Activated gamma-delta T cell treated with anti-CD3 and anti-CD28 coated beads, Interleukin-2, amount 50 U/mL, for 16 hours (primary cell): ENCODE data around the gene AP1M2.
A peak's percentile ranks its signal among the peaks of the same experiment; 100 is the strongest.
"Not testable (repeated sequence)": the region's sequence is repeated elsewhere in the genome, so short reads cannot be mapped to it uniquely, and the experiment has no call there.

Experiments used
- DNase-seq: peaks from one replicate; pipeline ENCODE4 v3.0.0-alpha.2; 2020; ENCODE audit warnings: low read depth

Gene AP1M2

DNA sequence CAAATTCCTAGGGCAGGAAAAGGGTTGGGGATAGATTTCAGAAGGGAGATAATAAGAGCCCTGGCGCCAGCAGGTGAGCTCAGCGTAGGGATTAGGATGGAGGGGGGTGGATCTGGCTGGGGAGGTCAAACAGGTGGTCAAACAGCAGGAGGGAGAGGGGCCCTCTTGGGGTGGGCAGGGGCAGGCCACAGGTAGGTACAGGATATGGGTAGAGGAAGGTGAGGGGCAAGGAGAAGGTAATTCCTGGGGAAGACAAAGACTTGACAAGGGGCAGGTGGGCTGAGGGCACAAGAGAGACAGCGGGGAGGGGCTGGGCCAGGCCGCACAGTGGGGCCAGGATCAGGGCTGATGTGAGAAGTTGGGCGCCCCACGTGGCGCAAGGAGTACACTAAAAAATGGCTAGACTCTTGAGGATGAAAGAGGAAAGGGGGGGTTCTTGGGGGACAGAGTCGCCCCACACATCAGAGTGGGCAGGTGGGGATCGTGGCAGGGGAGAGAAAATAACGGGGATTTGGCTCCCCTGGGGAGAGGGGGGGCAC lies 22.0 kb downstream of the AP1M2 start:
- peak; percentile 35 for DNase-seq

DNA sequence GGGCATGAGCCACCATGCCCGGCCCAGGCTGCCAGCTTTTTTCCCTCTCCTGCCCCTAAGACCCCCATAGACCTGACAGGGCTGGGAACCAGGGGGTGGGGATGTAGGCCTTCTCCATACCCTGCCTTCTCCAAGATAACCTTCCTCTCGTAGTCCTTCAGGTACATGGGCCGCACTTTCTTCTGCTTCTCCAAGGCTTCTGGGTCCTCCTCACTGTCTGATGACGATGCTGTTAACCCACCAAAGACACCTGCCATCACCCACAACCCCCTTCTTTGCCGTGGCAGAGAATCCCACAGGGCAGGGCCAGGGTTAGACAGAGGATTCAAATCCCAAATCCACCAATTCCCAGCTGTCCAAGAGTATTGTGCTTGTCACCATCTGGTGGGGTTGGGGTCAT lies 24.5 kb downstream of the AP1M2 start:
- no peak for DNase-seq

DNA sequence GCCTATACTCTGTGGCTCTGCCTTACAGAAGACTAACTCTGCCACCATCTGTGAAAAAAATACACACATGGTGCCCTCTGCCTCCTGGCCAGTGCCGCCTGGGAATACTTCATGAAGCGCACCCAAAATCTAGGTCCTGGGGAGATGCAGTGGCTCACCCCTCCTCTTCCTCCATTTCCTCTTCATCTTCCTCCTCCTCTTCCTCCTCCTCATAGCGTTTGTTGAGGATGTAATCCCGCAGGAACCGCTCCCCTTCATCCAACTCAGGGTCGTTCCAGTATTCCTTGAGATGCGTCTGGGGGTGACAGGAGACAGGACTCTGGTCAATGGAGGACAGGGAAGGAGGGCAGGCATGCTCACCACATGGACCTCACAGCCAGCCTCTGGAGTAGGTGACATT lies 27.0 kb downstream of the AP1M2 start:
- DNase-seq: no peak

DNA sequence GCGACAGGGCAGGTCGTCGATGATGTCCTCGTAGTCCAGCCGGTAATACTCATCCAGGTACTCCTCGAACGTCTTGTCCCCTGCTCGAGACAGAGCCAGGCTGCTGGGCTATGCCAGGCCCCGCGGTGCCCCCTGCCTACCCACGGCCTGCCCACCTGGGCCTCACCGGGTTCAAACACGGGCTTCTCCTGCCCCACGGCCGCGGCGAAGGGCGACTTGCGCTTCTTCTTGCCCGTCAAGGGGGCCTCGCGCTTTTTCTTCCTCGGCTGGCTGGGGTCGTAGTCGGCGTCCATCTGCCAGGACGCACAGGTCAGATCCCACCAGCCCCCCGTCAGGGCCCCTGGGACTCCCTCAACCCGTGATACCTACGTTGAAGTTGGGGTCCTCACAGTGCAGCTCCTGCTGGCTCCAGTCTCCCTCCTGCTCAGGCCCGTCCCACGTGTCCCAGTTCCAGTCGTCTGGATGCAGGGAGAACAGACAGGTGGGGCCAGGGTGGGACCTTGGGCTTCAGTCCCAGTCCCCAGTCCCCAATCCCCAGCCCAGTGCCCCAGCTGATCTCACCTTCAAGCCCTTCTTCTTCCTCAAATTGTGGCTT lies 29.4 kb downstream of the AP1M2 start:
- no peak for DNase-seq

DNA sequence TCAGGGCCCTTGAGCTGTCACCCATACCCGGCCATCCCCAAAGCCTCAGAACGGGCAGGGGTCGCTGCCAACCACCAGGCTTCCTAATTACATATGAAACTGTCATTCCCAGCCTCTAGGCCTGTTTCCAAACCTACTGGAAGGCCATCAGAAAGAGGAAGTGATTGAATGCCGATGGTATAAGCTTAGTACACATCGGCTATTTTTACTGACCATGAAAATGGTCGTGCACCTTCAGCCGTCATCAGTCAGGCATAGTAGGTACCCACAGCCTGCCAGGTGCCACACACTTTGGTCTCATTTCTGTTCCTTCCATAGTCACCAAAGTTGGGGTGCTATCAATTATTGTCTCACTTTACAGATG lies 31.5 kb downstream of the AP1M2 start:
- DNase-seq: no peak

DNA sequence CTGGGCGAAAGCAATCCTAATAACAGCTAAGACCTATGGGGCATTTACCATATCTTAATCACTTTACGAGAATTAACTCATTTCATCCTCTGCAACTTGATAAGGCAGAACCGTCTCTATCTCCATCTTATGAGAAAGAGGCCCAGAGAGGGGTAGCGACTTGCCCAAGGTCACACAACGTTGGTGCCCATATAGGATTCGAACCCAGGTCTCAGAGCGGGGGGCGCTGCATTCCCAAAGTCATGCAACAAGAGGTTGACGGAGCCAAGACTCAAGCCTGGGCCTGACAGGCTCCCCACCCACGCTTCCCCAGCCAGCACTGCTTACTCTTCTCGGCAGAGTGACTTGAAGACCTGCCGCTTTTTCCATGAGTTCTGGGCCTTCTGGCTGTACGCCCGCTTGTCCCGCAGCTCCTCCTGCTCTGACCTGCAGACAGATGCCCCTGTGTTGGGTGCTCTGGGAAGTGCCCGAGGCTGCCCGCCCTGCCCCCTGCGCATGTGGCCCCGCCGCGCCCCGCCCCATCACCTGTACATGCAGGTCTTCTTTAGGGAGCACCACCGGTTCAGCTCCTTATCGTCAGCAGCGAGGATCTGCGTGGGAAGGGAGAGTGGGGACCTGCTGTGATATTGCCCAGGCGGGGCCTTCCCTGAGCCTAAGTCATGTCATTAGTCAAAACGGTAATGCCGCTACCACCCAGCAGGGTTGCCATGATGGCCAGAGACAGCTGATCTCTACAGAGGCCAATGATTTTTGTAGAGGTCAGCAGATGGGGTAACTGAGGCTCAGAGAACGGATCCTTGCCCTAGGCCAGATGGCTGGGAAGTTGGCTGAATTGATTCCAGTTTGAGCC lies 32.1 kb downstream of the AP1M2 start:
- no peak for DNase-seq

DNA sequence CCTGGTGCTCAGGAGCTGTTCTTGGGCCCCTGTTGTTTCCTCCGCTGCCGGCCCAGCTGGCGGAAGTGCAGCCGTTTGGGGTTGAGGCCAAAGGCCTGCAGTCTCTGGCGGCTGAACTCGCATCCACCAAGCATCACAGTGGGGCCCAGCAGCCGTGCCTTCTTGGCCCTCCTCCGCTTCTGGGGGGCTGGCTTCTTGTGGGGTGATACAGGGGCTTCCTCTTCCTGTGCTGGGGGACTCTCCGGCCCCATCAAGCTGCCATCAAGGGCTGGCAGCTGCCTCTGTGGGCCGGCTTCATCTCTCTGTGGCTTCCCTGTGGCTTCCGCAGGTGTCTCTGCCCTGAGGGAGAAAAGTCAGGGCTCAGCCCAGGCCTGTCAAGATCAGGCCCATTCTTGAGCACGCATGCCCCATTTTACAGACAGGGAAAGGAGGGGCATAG lies 33.1 kb downstream of the AP1M2 start:
- DNase-seq: peak; percentile 50

DNA sequence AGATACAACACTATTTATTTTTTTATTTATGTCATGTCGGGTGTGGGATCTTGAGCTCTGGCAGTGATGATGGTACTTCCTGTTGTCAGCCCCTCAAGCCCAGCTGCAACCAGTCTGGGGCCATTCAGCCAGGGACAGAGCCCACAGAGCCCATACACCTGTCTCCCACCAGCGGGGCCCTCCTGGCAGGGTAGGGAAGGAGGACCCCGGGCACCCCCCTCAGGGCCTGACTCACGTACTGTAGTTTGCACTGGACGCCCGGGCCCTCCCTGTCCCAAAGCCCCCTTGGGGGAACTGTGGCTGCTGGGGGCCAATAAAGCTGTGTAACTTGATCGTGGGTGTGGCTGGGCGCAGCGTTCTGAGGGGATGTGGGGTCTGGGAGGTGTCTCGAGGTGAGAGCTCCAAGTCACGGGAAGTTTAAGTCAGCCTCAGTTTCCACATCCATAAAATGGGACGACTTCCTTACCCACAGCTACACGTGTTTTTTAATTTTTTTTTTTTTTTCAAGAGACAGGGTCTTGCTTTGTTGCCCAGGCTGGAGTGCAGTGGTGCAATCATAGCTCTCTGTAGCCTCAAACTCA lies 33.9 kb downstream of the AP1M2 start:
- DNase-seq: no peak

DNA sequence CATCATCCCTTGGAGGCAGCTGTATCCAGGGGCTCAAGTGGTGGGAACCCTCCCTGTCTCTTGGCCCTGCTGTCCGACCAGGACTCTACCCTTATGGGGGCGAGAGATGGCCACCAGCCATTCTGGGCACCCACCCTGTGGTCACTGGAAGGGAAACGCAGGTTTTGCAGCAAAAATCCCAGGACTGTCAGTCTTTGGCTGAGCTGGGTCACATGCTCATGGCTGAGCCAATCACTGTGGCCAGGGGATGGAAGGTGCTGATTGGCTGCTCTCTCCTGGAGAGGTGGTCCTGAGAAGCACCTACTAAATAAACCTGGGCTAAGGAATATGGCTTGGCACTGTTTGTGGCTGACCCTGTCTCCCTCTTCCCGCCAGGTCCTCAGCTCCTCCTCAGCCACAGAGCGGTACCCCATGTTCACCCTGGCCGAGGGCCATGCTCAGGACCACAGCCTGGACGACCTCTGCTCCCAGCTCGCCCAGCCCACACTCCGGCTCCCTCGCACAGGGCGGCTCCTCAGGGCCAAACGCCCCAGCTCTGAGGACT lies 34.5 kb downstream of the AP1M2 start:
- no peak for DNase-seq

DNA sequence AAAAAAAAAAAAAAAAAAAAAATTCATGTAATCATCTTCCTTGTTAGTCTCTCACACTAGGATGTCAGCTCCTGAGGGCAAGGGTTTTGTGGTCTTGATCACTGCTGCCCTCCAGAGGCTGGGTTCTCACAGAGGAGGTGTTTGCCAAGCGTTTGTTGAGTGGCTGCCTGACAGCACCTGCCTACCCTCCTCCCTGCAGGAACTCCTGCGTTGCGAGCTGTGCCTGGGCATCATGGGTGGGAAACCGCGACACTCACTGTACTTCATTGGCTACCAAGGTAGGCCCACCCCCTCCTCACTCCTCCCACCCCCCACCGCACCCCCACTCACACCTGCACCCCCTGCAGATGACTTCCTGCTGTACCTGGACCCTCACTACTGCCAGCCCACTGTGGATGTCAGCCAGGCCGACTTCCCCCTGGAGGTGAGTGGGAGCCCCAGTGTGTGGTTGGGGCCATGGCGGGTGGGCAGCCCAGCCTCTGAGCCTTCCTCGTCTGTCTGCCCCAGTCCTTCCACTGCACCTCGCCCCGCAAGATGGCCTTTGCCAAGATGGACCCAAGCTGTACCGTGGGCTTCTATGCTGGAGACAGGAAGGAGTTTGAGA lies 35.3 kb downstream of the AP1M2 start:
- no peak for DNase-seq

DNA sequence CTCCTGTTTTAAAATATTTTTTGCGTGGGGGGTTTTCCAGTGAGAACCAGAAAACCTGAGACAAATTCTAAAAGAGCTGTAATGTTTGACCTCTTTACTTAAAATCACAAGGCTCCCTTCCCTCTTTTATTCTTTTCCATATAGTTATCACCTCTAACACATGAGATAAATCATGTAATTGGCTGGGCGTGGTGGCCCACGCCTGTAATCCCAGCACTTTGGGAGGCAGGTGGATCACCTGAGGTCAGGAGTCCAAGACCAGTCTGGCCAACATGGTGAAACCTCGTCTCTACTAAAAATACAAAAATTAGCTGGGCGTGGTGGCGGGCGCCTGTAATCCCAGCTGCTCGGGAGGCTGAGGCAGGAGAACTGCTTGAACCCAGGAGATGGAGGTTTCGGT lies 36.1 kb downstream of the AP1M2 start:
- not testable (repeated sequence) for DNase-seq

DNA sequence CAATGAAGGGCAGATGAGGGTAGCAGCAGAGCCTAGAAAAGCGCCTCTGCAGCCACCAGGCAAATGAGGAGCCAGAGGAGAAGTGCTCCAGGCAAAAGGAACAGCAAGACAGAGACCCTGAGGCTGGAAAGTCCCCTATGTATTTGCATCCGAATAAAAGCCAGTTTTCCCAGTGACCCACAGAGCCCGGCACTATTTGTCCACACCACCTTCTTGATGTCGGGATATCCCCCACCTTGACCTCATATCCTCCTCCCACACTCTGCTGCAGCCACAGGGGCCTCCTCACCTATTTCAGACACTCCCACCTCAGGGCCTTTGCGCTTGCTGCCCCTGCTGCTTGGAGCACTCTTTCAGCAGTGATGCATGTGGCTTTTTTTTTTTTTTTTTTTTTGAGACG lies 36.8 kb downstream of the AP1M2 start:
- no peak for DNase-seq

DNA sequence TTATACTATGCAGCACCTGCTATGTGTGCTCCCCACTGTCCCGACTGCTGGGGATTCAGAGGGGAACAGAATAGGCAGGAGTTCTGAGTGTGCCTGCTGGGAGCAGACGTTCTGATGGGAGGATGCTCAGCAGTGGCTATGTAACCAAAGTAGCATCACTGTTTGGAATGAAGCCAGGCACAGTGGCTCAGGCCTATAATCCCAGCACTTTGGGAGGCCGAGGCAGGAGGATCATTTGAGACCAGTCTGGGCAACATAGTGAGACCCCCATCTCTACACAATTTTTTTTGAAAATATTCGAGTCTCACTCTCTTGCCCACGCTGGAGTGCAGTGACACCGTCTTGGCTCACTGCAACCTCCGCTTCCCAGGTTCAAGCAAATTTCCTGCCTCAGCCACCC lies 37.4 kb downstream of the AP1M2 start:
- DNase-seq: no peak

DNA sequence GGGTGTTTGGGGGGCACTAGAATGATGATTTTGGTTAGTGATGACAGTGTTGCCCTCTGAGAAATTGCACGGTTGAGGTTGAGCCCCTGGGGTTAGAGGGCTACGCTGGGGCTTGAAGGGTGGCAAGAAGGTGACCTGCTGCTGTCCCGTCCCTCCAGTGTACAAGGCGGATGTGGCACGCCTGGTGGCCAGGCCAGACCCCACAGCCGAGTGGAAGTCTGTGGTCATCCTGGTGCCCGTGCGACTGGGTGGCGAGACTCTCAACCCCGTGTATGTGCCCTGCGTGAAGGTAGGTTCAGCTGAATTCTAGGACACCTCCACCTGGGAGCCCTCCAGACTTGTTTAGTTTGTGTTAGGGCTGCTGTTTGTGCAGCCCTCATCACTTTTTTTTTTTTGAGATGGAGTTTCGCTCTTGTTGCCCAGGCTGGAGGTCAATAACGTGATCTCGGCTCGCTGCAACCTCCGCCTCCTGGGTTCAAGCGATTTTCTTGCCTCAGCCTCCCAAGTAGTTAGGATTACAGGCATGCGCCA lies 38.3 kb downstream of the AP1M2 start:
- no peak for DNase-seq

DNA sequence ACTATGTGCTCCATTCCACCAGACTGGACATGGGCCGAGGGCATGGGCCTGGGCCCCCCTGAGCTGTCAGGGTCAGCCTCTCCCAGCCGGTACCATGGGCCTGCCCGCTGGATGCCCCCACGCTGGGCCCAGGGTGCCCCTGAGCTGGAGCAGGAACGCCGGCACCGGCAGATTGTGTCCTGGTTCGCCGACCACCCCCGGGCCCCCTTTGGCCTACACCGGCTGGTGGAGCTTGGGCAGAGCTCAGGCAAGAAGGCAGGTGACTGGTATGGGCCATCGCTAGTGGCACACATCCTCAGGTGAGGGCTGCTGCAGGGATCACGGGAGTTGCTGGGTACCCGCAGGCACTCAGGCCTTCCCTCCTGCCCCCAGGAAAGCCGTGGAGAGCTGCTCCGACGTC lies 40.3 kb downstream of the AP1M2 start:
- DNase-seq: no peak

DNA sequence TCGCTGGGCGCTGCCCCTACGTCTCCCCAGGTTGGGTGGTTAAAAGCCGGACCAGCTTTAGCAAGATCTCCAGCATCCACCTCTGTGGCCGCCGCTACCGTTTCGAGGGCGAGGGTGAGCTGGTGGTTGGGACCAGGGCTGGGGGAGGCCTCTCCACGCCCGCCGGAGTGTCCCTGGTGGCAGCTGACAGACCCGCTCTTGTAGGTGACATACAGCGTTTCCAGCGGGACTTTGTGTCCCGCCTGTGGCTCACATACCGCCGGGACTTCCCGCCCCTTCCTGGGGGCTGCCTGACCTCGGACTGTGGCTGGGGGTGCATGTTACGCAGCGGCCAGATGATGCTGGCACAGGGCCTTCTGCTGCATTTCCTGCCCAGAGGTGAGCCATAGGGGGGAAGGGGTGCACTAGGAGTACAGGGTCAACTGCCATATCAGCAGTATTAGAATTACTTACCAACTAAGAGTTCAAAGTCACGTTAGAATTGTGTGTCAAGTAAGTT lies 42.3 kb downstream of the AP1M2 start:
- DNase-seq: no peak

DNA sequence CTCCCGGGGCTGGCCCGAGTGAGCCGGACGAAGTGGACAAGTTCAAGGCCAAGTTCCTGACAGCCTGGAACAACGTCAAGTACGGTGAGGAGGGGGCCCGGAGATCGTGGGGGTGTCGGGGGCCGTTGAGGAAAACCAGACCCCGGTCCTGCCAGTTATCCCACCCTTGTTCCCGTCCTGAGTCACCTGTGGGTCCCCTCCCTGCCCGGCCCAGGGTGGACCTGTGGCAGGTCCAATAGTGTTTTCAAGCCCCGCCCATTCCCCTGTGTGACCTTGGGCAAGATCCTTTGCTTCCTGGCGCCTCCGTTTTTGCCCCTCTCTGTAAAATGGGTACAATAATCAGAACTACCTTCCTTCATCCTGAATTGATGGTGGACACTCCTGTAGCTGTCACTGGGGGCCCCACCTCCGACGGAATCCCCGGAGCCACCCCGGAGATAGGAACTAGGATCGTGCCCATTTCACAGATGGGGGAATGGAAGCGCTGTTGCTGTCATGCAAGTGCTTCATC lies 42.8 kb downstream of the AP1M2 start:
- DNase-seq: no peak

DNA sequence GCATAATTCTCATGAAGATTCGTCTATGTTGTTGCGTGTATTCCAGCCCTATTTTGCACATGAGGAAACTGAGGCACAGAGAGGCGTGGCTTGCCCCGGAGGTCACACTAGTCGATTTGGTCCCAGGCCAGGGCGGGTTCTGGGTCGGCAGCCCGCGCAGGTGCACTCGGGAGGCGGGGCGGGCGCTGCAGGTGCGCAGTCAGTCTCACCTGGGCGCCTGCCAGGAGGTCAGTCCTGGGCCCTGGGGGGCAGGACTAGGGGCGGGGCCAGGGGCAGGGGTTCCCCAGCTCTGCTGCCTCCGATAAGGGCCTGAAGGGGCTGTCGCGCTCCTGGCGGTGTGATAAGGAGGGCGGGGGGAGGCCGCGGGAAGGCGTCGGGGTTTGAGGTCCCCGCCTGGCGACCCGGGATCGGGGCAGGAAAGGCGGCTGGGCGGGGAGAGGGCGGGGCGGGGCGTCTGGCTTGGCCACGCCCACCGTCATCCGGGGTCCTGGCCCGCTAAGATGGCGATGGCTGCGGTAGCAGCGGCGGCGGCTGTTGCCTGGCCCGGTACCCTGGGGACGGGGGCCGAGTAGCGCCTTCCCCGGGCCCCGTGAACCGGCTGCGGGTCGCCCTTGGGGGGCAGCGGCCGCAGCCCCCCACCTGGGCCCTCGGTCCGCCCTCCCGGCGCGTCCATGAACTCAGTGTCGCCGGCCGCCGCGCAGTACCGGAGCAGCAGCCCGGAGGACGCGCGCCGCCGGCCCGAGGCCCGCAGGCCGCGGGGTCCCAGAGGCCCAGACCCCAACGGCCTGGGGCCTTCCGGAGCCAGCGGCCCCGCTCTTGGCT lies 43.5 kb downstream of the AP1M2 start, which contains the start of gene ATG4D:
Gene ATG4D (plus strand): TSS at position 485 of the 822 bp plus-strand sequence. CDS start 187 bp downstream, at position 672.
- DNase-seq: peak; percentile 58

DNA sequence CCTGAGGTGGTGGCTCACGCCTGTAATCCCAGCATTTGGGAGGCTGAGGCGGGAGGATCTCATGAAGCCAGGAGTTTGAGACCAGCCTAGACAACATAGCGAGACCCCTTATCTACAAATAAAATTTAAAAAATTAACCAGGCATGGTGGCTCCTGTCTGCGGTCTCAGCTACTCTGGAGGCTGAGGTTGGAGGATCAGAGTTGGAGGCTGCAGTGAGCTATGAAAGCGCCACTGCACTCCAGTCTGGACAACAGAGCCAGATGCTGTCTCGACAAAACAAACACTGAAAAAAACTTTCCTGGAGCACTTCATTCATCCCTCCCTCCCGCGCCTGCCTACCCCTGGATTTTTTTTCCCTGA lies 44.1 kb downstream of the AP1M2 start:
- no peak for DNase-seq

DNA sequence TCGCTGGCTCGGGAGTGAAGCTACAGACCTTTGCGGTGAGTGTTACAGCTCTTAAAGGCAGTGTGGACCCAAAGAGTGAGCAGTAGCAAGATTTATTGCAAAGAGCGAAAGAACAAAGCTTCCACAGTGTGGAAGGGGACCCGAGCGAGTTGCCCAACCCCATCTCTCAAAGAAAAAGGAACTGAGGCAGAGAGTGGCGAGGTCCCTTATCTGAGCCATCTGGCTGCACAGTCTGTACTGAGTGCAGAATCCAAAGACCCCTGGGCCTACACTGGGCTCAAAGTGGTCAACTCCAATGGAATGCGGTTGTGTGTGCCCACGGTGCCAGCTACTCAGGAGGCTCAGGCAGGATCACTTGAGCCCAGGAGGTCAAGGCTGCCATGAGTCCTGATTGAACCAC lies 48.1 kb downstream of the AP1M2 start:
- not testable (repeated sequence) for DNase-seq
